K562 (cell line): Measurements from ENCODE around the gene IFT172. TPM values are rescaled to one million over a fixed set of nuclear protein-coding genes. Genes with fewer than 3 reads are reported as not detected.

Experiments
- ATF3 ChIP-seq, 2 experiments: fragments of 450-650 bp in 1 of 2; sonication (generic) in 1 of 2; formaldehyde crosslinking in 1 of 2; IDR thresholded peaks in 1 of 2; conservative IDR thresholded peaks in 1 of 2; 2 replicates each; pipeline versions ENCODE4 v1.6.1 to v1.8.1; 2016 to 2023; ENCODE audit warnings: mild to moderate bottlenecking in 2 of 2, moderate library complexity in 2 of 2, inconsistent platforms in 1 of 2, missing genetic modification reagents in 1 of 2
- BHLHE40 ChIP-seq: IDR thresholded peaks from 2 replicates; pipeline ENCODE4 v1.6.1; 2011; ENCODE audit warnings: low read length, improper control_type of control experiment
- EP300 ChIP-seq: IDR thresholded peaks from 2 replicates; pipeline ENCODE4 v1.6.1; 2012; ENCODE audit warnings: low read length, improper control_type of control experiment
- FOXA1 ChIP-seq: fragments of 450-650 bp; IDR thresholded peaks from 2 replicates; pipeline ENCODE4 v1.6.1; 2016; ENCODE audit warnings: mild to moderate bottlenecking, borderline replicate concordance
- HDAC6 ChIP-seq: IDR thresholded peaks from 2 replicates; pipeline ENCODE4 v1.6.1; 2012; ENCODE audit warnings: low read depth, mild to moderate bottlenecking, control low read depth, inconsistent platforms, low read length, moderate library complexity
- HOXB6 ChIP-seq: fragments of 250-450 bp; sonication (Bioruptor Pico); IDR thresholded peaks from 2 replicates; pipeline ENCODE4 v1.5.1; 2022; ENCODE audit warnings: mild to moderate bottlenecking, borderline replicate concordance
- MTA1 ChIP-seq: fragments of 450-650 bp; IDR thresholded peaks from 2 replicates; pipeline ENCODE4 v1.6.1; 2017; ENCODE audit warnings: borderline replicate concordance
- RAD21 ChIP-seq, 2 experiments: fragments of 250-450 bp in 1 of 2; fragments of 450-650 bp in 1 of 2; sonication (Bioruptor Pico) in 1 of 2; formaldehyde crosslinking in 1 of 2; IDR thresholded peaks in 1 of 2; conservative IDR thresholded peaks in 1 of 2; 2 replicates each; pipeline versions ENCODE4 v1.4.0 to v1.8.0; 2020 to 2022; ENCODE audit warnings: mild to moderate bottlenecking in 2 of 2, moderate library complexity in 1 of 2
- SAFB2 ChIP-seq: fragments of 200-400 bp; formaldehyde crosslinking; IDR thresholded peaks from 2 replicates; pipeline ENCODE4 v1.6.1; 2018; ENCODE audit warnings: borderline replicate concordance, low read length, low read depth, moderate library complexity; ENCODE audit not compliant: severe bottlenecking
- TSC22D4 ChIP-seq: fragments of 450-650 bp; IDR thresholded peaks from 2 replicates; pipeline ENCODE4 v1.6.1; 2016; ENCODE audit warnings: missing genetic modification characterization, missing biosample characterization, control low read depth
- ZBTB1 ChIP-seq: sonication (generic); formaldehyde crosslinking; IDR thresholded peaks from 2 replicates; pipeline ENCODE4 v1.8.1; 2023; ENCODE audit warnings: missing genetic modification reagents, low read depth, mild to moderate bottlenecking, borderline replicate concordance
- ZBTB8A ChIP-seq: fragments of 450-650 bp; IDR thresholded peaks from 2 replicates; pipeline ENCODE4 v1.6.1; 2018; ENCODE audit warnings: mild to moderate bottlenecking, moderate library complexity; ENCODE audit not compliant: partially characterized antibody
- ZNF133 ChIP-seq: fragments of 250-450 bp; sonication (Bioruptor Pico); IDR thresholded peaks from 2 replicates; pipeline ENCODE4 v1.4.0; 2020; ENCODE audit warnings: mild to moderate bottlenecking
- ZNF512 ChIP-seq: IDR thresholded peaks from 2 replicates; pipeline ENCODE4 v1.6.1; 2016; ENCODE audit warnings: missing genetic modification characterization, missing compliant biosample characterization
- ZNF518B ChIP-seq: fragments of 250-450 bp; sonication (Bioruptor Pico); IDR thresholded peaks from 2 replicates; pipeline ENCODE4 v1.5.0; 2021; ENCODE audit warnings: mild to moderate bottlenecking, moderate library complexity
- ZNF655 ChIP-seq: fragments of 250-450 bp; sonication (Bioruptor Pico); IDR thresholded peaks from 2 replicates; pipeline ENCODE4 v1.5.0; 2021
- polyA plus RNA-seq, 8 experiments: library from polyadenylated mRNA; depleted of rRNA in 4 of 8; stranded (reverse) in 5 of 8; unstranded in 3 of 8; fragments of >200 nt; fragmentation: Nextera tagmentation in 2 of 8; fragmentation: Illumina TruSeq in 1 of 8; extraction: Ambion mirVana in 2 of 8; extraction: Trizol in 1 of 8; gene quantifications; 2 replicates each; pipeline versions ENCODE4 v1.2.1 to v1.2.3, GENCODE V29; 2011 to 2014; ENCODE audit warnings: inconsistent platforms in 1 of 8, missing spikeins in 1 of 8
- total RNA-seq, 7 experiments: library from RNA; depleted of rRNA in 6 of 7; stranded (reverse); fragments of >200 nt in 6 of 7; fragmentation: Illumina TruSeq in 2 of 7; extraction: Trizol in 2 of 7; gene quantifications; 2 replicates each; pipeline versions ENCODE4 v1.2.1 to v1.2.3, GENCODE V29; 2011 to 2021; ENCODE audit warnings: low replicate concordance in 1 of 7

IFT172 gene
- total and polyA plus RNA-seq, 9 of the 15 experiments (the other 6 are each of a cell fraction or from before 2014, with no cell fraction given): 5.6 to 19.1 (median 13.5) TPM

GRCh38 chr2:27527182-27527581 is 37.6 kb upstream of the IFT172 start (continued):
- TF ChIP-seq MTA1 (0 out of 2 replicates have a peak, but pooled peaks have one; percentile 39), HOXB6 (CRISPR knock-in tag) (no peak), FOXA1 (no peak), ZBTB1 (CRISPR knock-in tag) (no peak), ZNF518B (no peak), ATF3 (IDR thresholded peaks at IDR 0.05) (peak; percentile 93), ATF3 (CRISPR knock-in tag; conservative IDR thresholded peaks at IDR 0.05) (no peak), ZNF512 (tag) (no peak), SAFB2 (no peak), ZNF655 (CRISPR knock-in tag) (no peak), ZNF133 (CRISPR knock-in tag) (no peak), EP300 (peak; percentile 41; the same call in 1 of the 2 replicates), BHLHE40 (no peak), HDAC6 (no peak), RAD21 (CRISPR knock-in tag; conservative IDR thresholded peaks at IDR 0.05 in 1 of 2, IDR thresholded peaks at IDR 0.05 in 1 of 2) (no peak), ZBTB8A (no peak), TSC22D4 (no peak)
